Measurements from ENCODE around the gene PLEKHA4. TPM values are rescaled to one million over a fixed set of nuclear protein-coding genes. Genes with fewer than 3 reads are reported as not detected.
"Not testable (repeated sequence)": the region's sequence is repeated elsewhere in the genome, so short reads cannot be mapped to it uniquely, and the experiment has no call there.

PLEKHA4 gene
- total RNA-seq, 1 donor from 2014 or later, result 8.1 TPM

DNA sequence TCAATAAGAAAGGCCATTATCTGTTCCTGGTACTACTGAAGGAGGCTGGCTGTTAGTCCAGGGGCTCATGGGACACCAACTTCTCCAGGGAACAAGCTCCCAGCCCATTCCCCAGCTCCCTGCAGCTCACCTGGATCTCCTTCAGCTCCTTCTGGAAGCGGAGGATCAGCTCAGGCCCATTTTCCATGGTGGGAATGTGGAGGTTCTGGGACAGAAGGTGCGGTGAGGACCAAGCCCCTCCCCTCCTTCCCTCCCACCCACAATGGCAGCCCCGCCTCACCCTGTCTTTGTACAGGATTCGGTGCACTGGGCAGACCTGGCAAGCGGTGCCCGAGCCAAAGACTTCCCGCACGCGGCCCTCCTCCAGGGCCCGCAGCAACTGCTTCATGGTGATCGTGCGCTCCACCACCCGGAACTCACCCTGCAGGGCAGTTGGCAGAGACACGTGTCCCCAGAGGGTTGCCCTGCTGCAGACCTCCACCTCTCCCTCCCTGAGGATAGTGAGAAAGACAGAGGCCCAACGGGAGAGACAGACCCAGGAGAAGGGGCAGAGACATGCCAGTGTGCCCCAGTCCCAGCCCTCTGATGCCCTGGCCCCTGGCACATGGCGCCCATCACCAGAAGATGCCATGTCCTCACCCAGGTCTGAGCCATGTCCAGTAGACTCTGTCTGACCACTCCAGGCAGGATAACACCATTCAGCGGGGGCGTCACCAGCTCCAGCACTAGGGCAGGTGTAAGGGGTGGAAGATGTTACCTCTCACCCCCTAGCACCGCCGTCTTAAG, 71.9 kb downstream of the PLEKHA4 start:
- no peak for ATAC-seq

DNA sequence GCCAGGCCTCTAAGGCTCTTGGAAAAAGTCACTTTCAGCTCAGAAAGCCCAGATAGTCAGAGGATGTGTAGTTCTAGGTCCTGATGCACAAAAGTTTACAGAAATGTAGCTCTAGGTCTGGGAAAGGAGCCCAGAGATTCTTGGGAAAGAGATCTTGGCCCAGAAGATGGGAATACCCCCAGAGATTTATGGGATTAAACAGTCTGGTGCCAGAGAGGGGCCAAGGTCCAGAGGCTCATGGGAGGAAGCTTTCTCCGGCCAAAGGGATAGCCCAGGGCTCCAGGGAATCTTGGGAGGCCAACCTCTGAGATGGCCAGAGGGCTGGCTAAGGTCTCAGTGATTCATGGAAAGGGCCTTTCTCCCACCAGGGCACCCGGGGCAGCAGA, 72.7 kb downstream of the PLEKHA4 start:
- ATAC-seq, result no peak

DNA sequence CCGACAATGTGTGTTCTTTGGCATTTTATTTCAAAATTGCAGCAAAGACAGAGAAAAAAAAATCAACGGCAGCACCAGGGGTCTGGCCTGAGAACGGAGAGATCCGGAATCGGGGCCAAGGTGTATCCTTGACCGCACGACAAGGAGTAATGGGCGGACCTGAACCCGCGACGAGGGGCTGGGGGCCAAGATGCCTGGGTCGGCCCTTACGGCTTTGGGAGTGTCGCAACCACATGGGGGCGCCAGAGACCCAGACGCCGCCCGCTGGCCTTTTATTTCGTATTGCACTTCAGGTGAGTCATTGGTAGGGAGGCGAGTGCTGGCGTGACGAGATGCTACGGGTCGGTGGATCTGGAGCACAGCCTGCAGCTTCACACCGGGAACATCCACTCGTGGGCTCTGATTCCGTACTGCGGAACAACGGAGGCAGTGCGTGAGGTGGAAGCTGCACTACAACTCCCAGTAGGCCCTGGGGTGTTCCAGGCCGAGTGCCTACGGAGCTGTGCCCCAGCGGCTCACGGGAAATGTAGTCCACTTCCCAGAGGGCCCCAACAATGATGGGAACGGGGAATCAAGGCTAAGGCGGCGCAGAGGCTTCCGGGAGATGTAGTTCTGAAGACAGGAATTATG, 73.2 kb downstream of the PLEKHA4 start:
- ATAC-seq, result peak; percentile 94

DNA sequence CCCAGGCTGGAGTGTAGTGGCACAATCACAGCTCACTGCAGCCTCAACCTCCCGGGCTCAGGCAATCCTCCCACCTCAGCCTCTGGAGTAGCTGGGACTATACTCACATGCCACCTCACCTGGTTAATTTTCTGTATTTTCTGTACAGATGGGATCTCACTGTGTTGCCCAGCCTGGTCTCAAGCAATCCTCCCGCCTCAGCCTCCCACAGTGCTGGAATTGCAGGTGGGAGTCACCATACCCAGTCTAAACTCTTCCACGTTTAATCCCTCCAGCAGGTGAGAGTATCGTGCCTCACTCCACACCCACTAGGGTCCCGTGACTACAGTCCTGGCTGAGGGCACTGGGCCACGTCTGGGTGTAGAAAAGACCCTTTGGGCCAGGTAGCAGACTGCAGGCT, 74.1 kb downstream of the PLEKHA4 start:
- no peak for ATAC-seq

DNA sequence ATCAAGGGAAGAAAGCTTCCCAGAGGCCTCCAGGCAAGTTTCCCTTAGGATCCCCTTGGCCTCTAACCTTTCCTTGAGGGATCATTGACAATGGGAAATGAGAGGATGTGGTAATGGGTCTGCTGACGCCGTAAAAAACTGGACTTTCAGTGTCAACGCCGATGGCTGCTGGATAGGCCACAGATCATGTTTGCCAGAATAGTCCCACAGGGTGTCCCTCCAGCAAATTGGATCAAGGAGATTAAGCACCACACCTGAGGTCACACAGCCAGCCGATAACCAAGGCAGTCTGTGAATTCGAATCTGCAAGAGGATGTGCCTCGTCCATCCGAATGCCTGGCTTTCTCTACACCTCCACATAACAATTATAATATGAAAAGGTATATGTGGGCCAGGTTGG, 75.1 kb downstream of the PLEKHA4 start:
- ATAC-seq, result no peak

DNA sequence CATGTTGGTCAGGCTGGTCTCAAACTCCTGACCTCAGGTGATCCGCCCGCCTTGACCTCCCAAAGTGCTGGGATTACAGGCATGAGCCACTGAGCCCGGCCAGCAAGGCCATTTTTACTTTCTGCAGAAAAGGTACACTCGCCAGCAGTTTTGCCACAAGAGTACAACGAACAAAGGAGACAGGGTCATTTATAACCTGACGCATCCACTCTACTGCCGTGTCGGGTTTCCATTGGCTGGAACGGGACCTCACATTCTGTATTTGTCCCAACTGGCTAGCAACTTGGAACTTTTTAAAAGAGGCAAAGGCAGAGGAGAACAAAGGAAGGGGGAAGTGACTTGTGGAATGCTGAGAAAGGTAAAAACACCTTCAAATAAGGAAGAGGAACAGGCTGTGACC, 81.1 kb downstream of the PLEKHA4 start:
- not testable (repeated sequence) for ATAC-seq

Other genes starting within 250 kb of the PLEKHA4 start
- gene RPL18, start 249.4 kb downstream of the PLEKHA4 start, total RNA-seq, result 1,668 TPM
- gene SPHK2, start 249.1 kb downstream of the PLEKHA4 start, total RNA-seq, result 7.7 TPM
- 6.7 TPM for gene DBP, start 231.2 kb downstream of the PLEKHA4 start, total RNA-seq
- 3.1 TPM for gene CA11, start 222.4 kb downstream of the PLEKHA4 start, total RNA-seq
- not detected for gene NTN5, start 195.6 kb downstream of the PLEKHA4 start, total RNA-seq
- gene FUT2, start 172.6 kb downstream of the PLEKHA4 start, total RNA-seq, result 101 TPM
- 0.56 TPM for gene MAMSTR, start 148.9 kb downstream of the PLEKHA4 start, total RNA-seq
- gene RASIP1, start 128.0 kb downstream of the PLEKHA4 start, total RNA-seq, result 7.3 TPM
- gene IZUMO1, start 121.7 kb downstream of the PLEKHA4 start, total RNA-seq, result 1.3 TPM
- gene FUT1, start 116.0 kb downstream of the PLEKHA4 start, total RNA-seq, result 6.1 TPM
- gene FGF21, start 113.1 kb downstream of the PLEKHA4 start, total RNA-seq, result not detected
- 31.0 TPM for gene BCAT2, start 57.6 kb downstream of the PLEKHA4 start, total RNA-seq
- 0.40 TPM for gene HSD17B14, start 32.1 kb downstream of the PLEKHA4 start, total RNA-seq
- gene PPP1R15A, start 3.8 kb upstream of the PLEKHA4 start, total RNA-seq, result 30.0 TPM
- gene TULP2, start 30.1 kb upstream of the PLEKHA4 start, total RNA-seq, result 0.24 TPM
- gene NUCB1, start 31.7 kb upstream of the PLEKHA4 start, total RNA-seq, result 104 TPM
- 1.2 TPM for gene DHDH, start 65.1 kb upstream of the PLEKHA4 start, total RNA-seq
- 58.9 TPM for gene BAX, start 86.3 kb upstream of the PLEKHA4 start, total RNA-seq
- 417 TPM for gene FTL, start 96.7 kb upstream of the PLEKHA4 start, total RNA-seq
- 50.8 TPM for gene GYS1, start 124.7 kb upstream of the PLEKHA4 start, total RNA-seq
- 79.0 TPM for gene RUVBL2, start 125.3 kb upstream of the PLEKHA4 start, total RNA-seq
- not detected for gene LHB, start 148.5 kb upstream of the PLEKHA4 start, total RNA-seq
- not detected for gene CGB3, start 155.7 kb upstream of the PLEKHA4 start, total RNA-seq
- not detected for gene CGB2, start 163.3 kb upstream of the PLEKHA4 start, total RNA-seq
- not detected for gene CGB1, start 168.3 kb upstream of the PLEKHA4 start, total RNA-seq
- gene CGB5, start 175.2 kb upstream of the PLEKHA4 start, total RNA-seq, result not detected
- gene CGB8, start 180.5 kb upstream of the PLEKHA4 start, total RNA-seq, result not detected
- gene CGB7, start 189.1 kb upstream of the PLEKHA4 start, total RNA-seq, result 0.52 TPM
- 5.6 TPM for gene NTF4, start 196.2 kb upstream of the PLEKHA4 start, total RNA-seq
- gene KCNA7, start 204.1 kb upstream of the PLEKHA4 start, total RNA-seq, result not detected
- gene SNRNP70, start 216.8 kb upstream of the PLEKHA4 start, total RNA-seq, result 82.3 TPM
- 11.7 TPM for gene LIN7B, start 245.8 kb upstream of the PLEKHA4 start, total RNA-seq